22Rv1 (cell line): ENCODE results near the gene GAS1.

Experiments used
- ZFX ChIP-seq: fragments of 450-650 bp; IDR thresholded peaks from 2 replicates; pipeline ENCODE4 v1.6.1; 2017; ENCODE audit warnings: antibody characterized with exemption, borderline replicate concordance
- TF ChIP-seq, protein P1 (sequence below): fragments of 450-650 bp; IDR thresholded peaks from 2 replicates; pipeline ENCODE4 v1.5.1; 2017; ENCODE audit warnings: mild to moderate bottlenecking

DNA sequence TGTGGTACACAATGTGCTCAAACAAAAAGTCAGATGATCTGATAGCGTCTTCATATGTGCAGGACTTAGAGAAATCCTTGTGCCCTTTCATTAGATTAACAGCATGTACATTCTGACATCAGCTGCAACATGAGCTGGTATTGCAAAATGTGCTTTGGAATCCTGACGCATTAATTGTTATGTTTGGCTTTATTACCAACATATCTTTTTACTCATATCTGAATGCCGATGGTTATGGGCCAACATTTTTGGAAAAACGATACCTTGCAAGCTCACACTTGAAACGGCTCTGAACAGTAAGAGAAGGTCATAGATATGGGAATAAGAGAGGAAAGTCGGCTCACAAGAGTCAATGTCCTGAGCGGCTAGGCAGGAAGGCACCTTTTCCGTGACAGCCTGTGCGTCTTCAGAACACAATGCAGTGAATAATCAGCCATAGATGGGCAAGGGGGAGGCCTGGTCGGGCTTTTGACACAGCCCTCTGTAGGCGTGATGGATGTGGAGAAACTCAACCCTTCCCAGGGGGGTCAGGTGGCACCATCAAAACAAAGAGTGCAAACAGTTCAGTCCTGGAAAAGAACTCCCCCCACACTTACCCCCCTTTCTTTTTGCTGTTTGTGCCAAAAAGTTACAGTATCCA is 36.4 kb upstream of the GAS1 start:
- TF ChIP-seq, protein P1, sequence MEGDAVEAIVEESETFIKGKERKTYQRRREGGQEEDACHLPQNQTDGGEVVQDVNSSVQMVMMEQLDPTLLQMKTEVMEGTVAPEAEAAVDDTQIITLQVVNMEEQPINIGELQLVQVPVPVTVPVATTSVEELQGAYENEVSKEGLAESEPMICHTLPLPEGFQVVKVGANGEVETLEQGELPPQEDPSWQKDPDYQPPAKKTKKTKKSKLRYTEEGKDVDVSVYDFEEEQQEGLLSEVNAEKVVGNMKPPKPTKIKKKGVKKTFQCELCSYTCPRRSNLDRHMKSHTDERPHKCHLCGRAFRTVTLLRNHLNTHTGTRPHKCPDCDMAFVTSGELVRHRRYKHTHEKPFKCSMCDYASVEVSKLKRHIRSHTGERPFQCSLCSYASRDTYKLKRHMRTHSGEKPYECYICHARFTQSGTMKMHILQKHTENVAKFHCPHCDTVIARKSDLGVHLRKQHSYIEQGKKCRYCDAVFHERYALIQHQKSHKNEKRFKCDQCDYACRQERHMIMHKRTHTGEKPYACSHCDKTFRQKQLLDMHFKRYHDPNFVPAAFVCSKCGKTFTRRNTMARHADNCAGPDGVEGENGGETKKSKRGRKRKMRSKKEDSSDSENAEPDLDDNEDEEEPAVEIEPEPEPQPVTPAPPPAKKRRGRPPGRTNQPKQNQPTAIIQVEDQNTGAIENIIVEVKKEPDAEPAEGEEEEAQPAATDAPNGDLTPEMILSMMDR, result no peak
- TF ChIP-seq ZFX, result no peak
